GM12878 (cell line): ENCODE measurements around the gene TNKS1BP1. TPM values are rescaled to one million over a fixed set of nuclear protein-coding genes. Genes with fewer than 3 reads are reported as not detected.

ENCODE experiments used
- ATAC-seq: fragments of 200-7000 bp; cut with Tn5 transposase; 3 replicates; pipeline ENCODE4 v1.9.1; 2020; ENCODE audit warnings: mild to moderate bottlenecking, moderate library complexity
- BruUV-seq: library from RNA; stranded (reverse); fragments of 400-500 nt; replicated peaks from 2 replicates; lab custom pipeline; 2021; lab: Mats Ljungman, UMichigan
- CTCF ChIA-PET: fragments of 300-600 bp; sonication (Branson Sonifier 250); formaldehyde crosslinking; extraction: SDS; loops from one replicate; lab custom pipeline; 2021; ENCODE audit warnings: inconsistent platforms; lab: Yijun Ruan, JAX
- POLR2A ChIA-PET: fragments of 350-600 bp; formaldehyde crosslinking; extraction: SDS; loops from one replicate; lab custom pipeline; 2021; ENCODE audit warnings: inconsistent platforms; lab: Charles Lee
- RAD21 ChIA-PET: fragments of 300-600 bp; sonication (Branson Sonifier 250); formaldehyde crosslinking; loops from one replicate; lab custom pipeline; 2023; ENCODE audit warnings: antibody characterized with exemption; ENCODE audit not compliant: unreplicated experiment; lab: Charles Lee
- SMC1A ChIA-PET: fragments of 300-600 bp; sonication (Branson Sonifier 250); formaldehyde crosslinking; loops from one replicate; lab custom pipeline; 2023; ENCODE audit not compliant: unreplicated experiment, uncharacterized antibody; lab: Charles Lee
- DNase-seq: peaks from one replicate; pipeline ENCODE4 v3.0.0-alpha.2; 2011; ENCODE audit warnings: low read depth, low spot score
- FAIRE-seq: peaks from 3 replicates; lab custom pipeline; 2011; peaks lifted over from hg19 to GRCh38; lab: Jason Lieb, UNC
- H2AFZ ChIP-seq: 2 replicates; pipeline ENCODE4 v1.6.0; 2011; ENCODE audit warnings: low read depth, low read length, control low read depth; ENCODE audit not compliant: control insufficient read depth
- H3K27ac ChIP-seq: 2 replicates; pipeline ENCODE4 v1.5.1; 2011; ENCODE audit warnings: control low read depth; ENCODE audit not compliant: control insufficient read depth, insufficient read depth
- H3K27me3 ChIP-seq, 2 experiments: replicated peaks in 1 of 2; 2 replicates each; pipeline versions ENCODE4 v1.6.0 to v1.6.1; 2011; ENCODE audit warnings: low read length in 1 of 2; ENCODE audit not compliant: control insufficient read depth in 2 of 2, insufficient read depth in 2 of 2
- H3K36me3 ChIP-seq, 2 experiments: 2 replicates each; pipeline ENCODE4 v1.5.1; 2011; ENCODE audit warnings: low read length in 1 of 2; ENCODE audit not compliant: control insufficient read depth in 2 of 2, insufficient read depth in 2 of 2
- H3K4me1 ChIP-seq: 2 replicates; pipeline ENCODE4 v1.6.1; 2011; ENCODE audit warnings: mild to moderate bottlenecking, low read length, moderate library complexity, mixed read lengths; ENCODE audit not compliant: control insufficient read depth, insufficient read depth
- H3K4me2 ChIP-seq: 2 replicates; pipeline ENCODE4 v1.6.0; 2011; ENCODE audit warnings: control low read depth; ENCODE audit not compliant: control insufficient read depth, insufficient read depth
- H3K4me3 ChIP-seq: fragments of 200-600 bp; sonication (generic); 2 replicates; pipeline ENCODE4 v1.5.1; 2016
- H3K79me2 ChIP-seq: 2 replicates; pipeline ENCODE4 v1.6.0; 2011; ENCODE audit warnings: low read length; ENCODE audit not compliant: control insufficient read depth, insufficient read depth
- H3K9ac ChIP-seq: 2 replicates; pipeline ENCODE4 v1.8.0; 2011; ENCODE audit warnings: low read length, control low read depth, mixed read lengths; ENCODE audit not compliant: control insufficient read depth, insufficient read depth
- H3K9me3 ChIP-seq: replicated peaks from 3 replicates; pipeline ENCODE4 v1.5.1; 2011; ENCODE audit warnings: mild to moderate bottlenecking, low read length; ENCODE audit not compliant: control insufficient read depth, insufficient read depth
- H4K20me1 ChIP-seq: 2 replicates; pipeline ENCODE4 v1.6.0; 2011; ENCODE audit not compliant: control insufficient read depth, insufficient read depth
- ASH2L ChIP-seq: fragments of 300-600, 200-600 bp; sonication (generic); IDR thresholded peaks from 2 replicates; pipeline ENCODE4 v1.6.1; 2017; ENCODE audit warnings: low read depth, mild to moderate bottlenecking, borderline replicate concordance
- CBX5 ChIP-seq: sonication (generic); IDR thresholded peaks from 2 replicates; pipeline ENCODE4 v1.6.1; 2016; ENCODE audit warnings: low read depth, moderate library complexity, mild to moderate bottlenecking, inconsistent platforms
- CEBPZ ChIP-seq: fragments of 150-350 bp; IDR thresholded peaks from 2 replicates; pipeline ENCODE4 v1.6.1; 2016; ENCODE audit warnings: low read depth, low read length
- CREM ChIP-seq: IDR thresholded peaks from 2 replicates; pipeline ENCODE4 v1.6.1; 2014; ENCODE audit warnings: antibody characterized with exemption, low read depth
- ETV6 ChIP-seq, 2 experiments: fragments of 450-650 bp in 1 of 2; IDR thresholded peaks in 1 of 2; conservative IDR thresholded peaks in 1 of 2; 2 replicates each; pipeline ENCODE4 v1.6.1; 2014; ENCODE audit warnings: antibody characterized with exemption in 1 of 2, borderline replicate concordance in 1 of 2, low read depth in 1 of 2, mild to moderate bottlenecking in 1 of 2, moderate library complexity in 1 of 2
- HCFC1 ChIP-seq: fragments of 150-350 bp; IDR thresholded peaks from 2 replicates; pipeline ENCODE4 v1.6.1; 2014; ENCODE audit warnings: low read length
- NFYA ChIP-seq: IDR thresholded peaks from 2 replicates; pipeline ENCODE4 v1.6.1; 2011; ENCODE audit warnings: low read depth, mild to moderate bottlenecking, low read length, improper control_type of control experiment, borderline replicate concordance
- PRDM15 ChIP-seq: fragments of 450-650 bp; formaldehyde crosslinking; IDR thresholded peaks from 2 replicates; pipeline ENCODE4 v1.4.0; 2020; ENCODE audit warnings: mild to moderate bottlenecking, moderate library complexity
- SIN3A ChIP-seq: IDR thresholded peaks from 2 replicates; pipeline ENCODE4 v1.6.1; 2012; ENCODE audit warnings: low read depth, low read length, improper control_type of control experiment
- ZBTB4 ChIP-seq: fragments of 450-650 bp; formaldehyde crosslinking; IDR thresholded peaks from 2 replicates; pipeline ENCODE4 v1.4.0; 2022; ENCODE audit warnings: mild to moderate bottlenecking, moderate library complexity
- WGBS: methylation state at CpG from one replicate; pipeline ENCODE4 v1.1.6; 2016; ENCODE audit warnings: low lambda C conversion rate; ENCODE audit not compliant: insufficient replicate concordance, insufficient coverage; ENCODE audit errors: missing lambda C conversion rate; 5-methylcytosine and 5-hydroxymethylcytosine counted together
- in situ Hi-C: fragments of 300-500 bp; cut with MboI; formaldehyde crosslinking; loops from 9 replicates; pipeline ENCODE4 v1.14.3; 2018; ENCODE audit warnings: mixed read lengths
- intact Hi-C: fragments of 100-400 bp; cut with micrococcal nuclease; formaldehyde crosslinking; loops from one replicate; pipeline ENCODE4 v1.14.2; 2022; ENCODE audit not compliant: unreplicated experiment
- polyA plus RNA-seq, 11 experiments: library from polyadenylated mRNA; depleted of rRNA in 4 of 11; unstranded in 6 of 11; stranded (reverse) in 5 of 11; fragments of >200 nt; fragmentation: Nextera tagmentation in 4 of 11; fragmentation: Illumina TruSeq in 1 of 11; extraction: Ambion mirVana in 4 of 11; extraction: Trizol in 1 of 11; gene quantifications; 1 replicate in 1 of 11; 2 replicates in 10 of 11; pipeline versions ENCODE4 v1.2.1 to v1.2.3, GENCODE V29; 2011 to 2016; ENCODE audit warnings: inconsistent platforms in 2 of 11, missing spikeins in 2 of 11, low read depth in 1 of 11
- total RNA-seq, 4 experiments: library from RNA; depleted of rRNA in 3 of 4; stranded (reverse); fragments of >200 nt in 3 of 4; fragmentation: Illumina TruSeq in 1 of 4; extraction: Trizol in 1 of 4; gene quantifications; 2 replicates each; pipeline versions ENCODE4 v1.2.1 to v1.2.3, GENCODE V29; 2013 to 2021

The TNKS1BP1 gene
- total and polyA plus RNA-seq, 10 of the 15 experiments (the other 5 are each of a cell fraction or from before 2014, with no cell fraction given), result 0.26 to 15.8 (median 4.3) TPM

GRCh38 chr11:57324886-57325734 lies at the start of gene TNKS1BP1 (continued):
- TF ChIP-seq ASH2L, result peak; percentile 95; the same call in 1 of the 2 replicates
- TF ChIP-seq CEBPZ, result no peak
- TF ChIP-seq SIN3A, result 0 out of 2 replicates have a peak, but pooled peaks have one; percentile 15
- no peak; the same call in none of the 2 replicates for TF ChIP-seq HCFC1
- TF ChIP-seq CREM, result peak; percentile 40
- no peak for TF ChIP-seq NFYA

- no peak overlapping the region for H2AFZ ChIP-seq
- ChIA-PET POLR2A (no interaction called here), RAD21 (no interaction called here), CTCF (interaction anchor here (0.9 kb wide), 1 partner anchor 45 kb away, joined by 3 read pairs; no protein-coding TSS in a partner anchor), SMC1A (interaction anchor here (0.9 kb wide), 1 partner anchor 14 kb away, joined by 3 read pairs; no protein-coding TSS in a partner anchor)
- H3K27ac ChIP-seq, result no peak overlapping the region
- FAIRE-seq (no peak), ATAC-seq (no peak), DNase-seq (no peak)
- H3K4me2 ChIP-seq, result no peak overlapping the region
- intact Hi-C loops, result no loop called here
- in situ Hi-C loops, result no loop called here
- no peaks in the 10 kb centered on the region for H3K79me2 ChIP-seq
- no peaks in the 10 kb centered on the region for H3K4me1 ChIP-seq
- no peak overlapping the region for H3K9ac ChIP-seq
- H3K4me3 ChIP-seq, result no peak overlapping the region
- 31% methylated on average over 3 of the region's 3 CpGs for WGBS
- H4K20me1 ChIP-seq, result no peaks in the 10 kb centered on the region
- H3K36me3 ChIP-seq, result no peaks in the 10 kb centered on the region
- no TSS peak for BruUV-seq
- no peaks in the 10 kb centered on the region; a peak in 1 of 4 replicates for H3K27me3 ChIP-seq
- no peaks in the 10 kb centered on the region for H3K9me3 ChIP-seq
- TF ChIP-seq CBX5 (no peak), ETV6 (conservative IDR thresholded peaks at IDR 0.05 in 1 of 2, IDR thresholded peaks at IDR 0.05 in 1 of 2; ENCODE audit: borderline replicate concordance in 1 of 2, low read depth in 1 of 2) (no peak), PRDM15 (CRISPR knock-in tag) (no peak), ZBTB4 (CRISPR knock-in tag) (no peak)
Measured at GRCh38 chr11:57373146-57373545, 48.4 kb upstream of the TNKS1BP1 start.
